Right kidney (tissue), 1 donor: ENCODE results near the gene BAZ1A.
A peak's percentile ranks its signal among the peaks of the same experiment; 100 is the strongest.

ENCODE experiments used
- DNase-seq: peaks from one replicate; pipeline ENCODE4 v3.0.0-alpha.2; 2016

BAZ1A gene

DNA sequence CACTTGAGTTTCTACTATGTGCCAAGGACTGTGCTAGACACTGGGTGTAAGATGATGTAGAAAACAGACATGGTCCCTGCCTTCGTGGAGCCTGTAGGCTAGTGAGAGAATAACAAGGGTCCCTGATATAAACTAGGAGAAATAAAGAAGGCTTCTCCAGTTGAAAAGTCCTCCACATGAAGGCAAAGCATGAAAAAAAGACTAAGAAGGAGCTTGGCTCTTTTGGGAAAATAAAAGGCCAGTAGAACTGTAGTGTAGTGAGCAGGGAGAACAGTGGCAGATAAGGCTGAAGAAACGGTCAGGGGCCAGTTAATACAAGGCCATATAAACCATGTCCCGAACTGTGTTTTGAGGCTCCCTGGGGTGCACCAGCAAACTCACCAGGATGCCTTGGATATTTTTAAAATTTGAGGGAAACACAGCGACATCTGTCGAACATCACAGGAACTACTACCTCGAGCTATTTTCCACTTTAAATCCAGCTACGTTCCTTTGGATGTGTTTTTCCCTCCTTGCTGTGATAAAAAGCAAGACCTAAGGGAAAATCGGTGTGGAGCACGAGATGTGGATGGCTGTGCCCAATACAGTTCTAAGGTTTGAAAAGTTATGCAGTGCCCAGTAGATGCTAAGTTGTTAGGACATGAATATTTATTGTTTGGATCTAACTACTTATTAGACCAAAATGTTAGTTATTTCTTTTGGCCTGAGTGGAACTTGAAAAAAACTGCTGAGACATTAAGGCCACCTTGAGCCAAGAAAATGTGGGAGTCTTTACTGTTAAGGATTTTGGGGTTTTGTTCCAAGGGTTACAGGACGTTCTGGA is 152.2 kb downstream of the BAZ1A start:
- DNase-seq, result peak; percentile 49

- DNase-seq, result no peak
These were observed 154.0 kb downstream of the BAZ1A start for GRCh38 chr14:34721129-34721528.

GRCh38 chr14:34718750-34719304 is 156.3 kb downstream of the BAZ1A start:
- DNase-seq, result no peak

- no peak for DNase-seq
These were observed 159.9 kb downstream of the BAZ1A start for GRCh38 chr14:34715127-34715863.

GRCh38 chr14:34714320-34715126 is 160.6 kb downstream of the BAZ1A start, which contains the start of gene CFL2:
Gene CFL2 (minus strand): TSS chr14:34714593. CDS start chr14:34714540, 53 bp downstream.
- DNase-seq, result peak; percentile 90

- peak; percentile 81 for DNase-seq
These were observed 161.4 kb downstream of the BAZ1A start for GRCh38 chr14:34713681-34714319.

GRCh38 chr14:34713122-34713680 is 162.0 kb downstream of the BAZ1A start:
- no peak for DNase-seq

DNA sequence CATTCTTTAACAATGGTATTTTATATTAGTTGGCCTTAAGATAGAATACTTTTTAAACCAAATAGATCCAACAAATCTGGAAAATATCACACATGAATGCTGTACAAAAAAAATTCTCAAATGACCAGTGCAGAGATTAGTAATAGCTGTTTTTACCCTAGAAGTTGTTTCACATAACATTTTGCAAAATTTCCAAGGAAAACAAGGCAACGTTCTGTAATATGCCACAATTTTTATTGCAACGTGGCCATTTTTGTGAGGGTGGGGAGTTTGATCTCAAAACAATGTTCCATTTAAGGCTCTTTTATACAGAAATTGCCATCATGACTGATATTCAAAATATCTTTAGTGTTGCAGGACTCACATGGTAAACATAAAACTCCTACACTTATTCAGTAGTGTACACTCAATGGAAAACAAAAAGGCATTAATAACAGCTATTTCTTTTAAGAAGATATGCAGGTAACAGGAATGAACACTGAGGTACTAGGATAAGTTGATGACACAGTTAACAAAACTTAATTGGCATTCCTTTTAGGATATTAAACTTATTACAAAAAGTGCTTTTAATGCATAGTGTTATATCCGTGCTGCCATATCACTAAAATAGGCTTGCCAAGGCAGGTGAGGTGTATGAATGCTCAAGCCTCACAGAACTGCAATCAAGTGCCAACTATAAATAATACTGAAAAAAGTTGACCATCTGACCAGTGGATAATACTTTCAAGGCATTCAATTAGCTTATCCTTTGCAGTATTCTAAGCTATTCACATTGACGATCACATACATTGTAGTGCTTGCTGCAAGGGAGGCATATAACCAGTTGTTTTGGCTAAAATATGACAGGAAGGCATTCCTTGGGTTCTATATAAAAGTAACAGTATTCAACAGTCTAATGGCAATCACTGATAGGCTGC is 163.1 kb downstream of the BAZ1A start:
- DNase-seq, result no peak

- no peak for DNase-seq
These were observed 164.0 kb downstream of the BAZ1A start for GRCh38 chr14:34711169-34711568.

DNA sequence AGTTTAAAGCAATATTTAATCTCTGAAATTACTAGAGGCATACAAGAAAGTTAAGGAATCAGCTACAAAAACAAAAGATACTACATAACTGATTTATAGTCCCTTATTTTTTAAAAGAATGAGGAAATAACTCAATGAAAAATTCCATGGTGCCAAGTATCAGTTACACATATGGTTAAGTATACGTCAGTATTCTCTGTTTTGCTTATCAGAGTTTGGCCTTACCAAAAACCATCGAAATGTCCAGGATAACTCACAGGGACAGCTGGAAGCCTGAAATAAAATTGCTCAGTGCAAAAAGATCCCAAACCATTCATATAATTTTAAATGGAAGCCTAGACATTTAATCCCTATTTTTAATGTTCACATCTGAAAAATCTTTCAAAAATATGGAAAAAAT is 164.4 kb downstream of the BAZ1A start:
- DNase-seq, result no peak

GRCh38 chr14:34710006-34710405 is 165.2 kb downstream of the BAZ1A start:
- no peak for DNase-seq

- no peak for DNase-seq
These were observed 167.4 kb downstream of the BAZ1A start for GRCh38 chr14:34707722-34708121.
